ENCODE results near the gene OR52M1.

Gene OR52M1

GRCh38 chr11:4576880-4577279 is 31.9 kb downstream of the OR52M1 start:
- DNase-seq, result no peak

GRCh38 chr11:4577761-4578160 is 32.8 kb downstream of the OR52M1 start:
- no peak for DNase-seq

GRCh38 chr11:4578624-4579023 is 33.6 kb downstream of the OR52M1 start:
- no peak for DNase-seq

DNA sequence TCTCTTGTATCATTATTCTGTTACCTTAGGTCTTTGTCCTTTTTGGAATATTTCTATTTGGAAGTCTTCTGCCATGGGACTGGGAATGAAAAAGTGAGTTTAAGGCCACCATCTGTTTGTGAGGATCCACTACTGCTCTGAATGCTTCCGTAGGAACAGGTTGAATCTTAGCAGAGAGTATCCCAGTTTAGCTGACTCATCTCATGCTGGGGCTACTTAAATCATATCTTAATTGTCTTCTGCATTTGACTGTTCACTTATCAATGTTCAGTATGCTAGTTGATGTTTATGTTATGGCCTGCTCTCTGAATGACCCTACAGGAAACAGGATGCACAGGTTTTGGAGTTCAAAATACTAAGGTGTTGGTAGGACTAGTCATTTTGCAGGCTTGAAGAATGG is 35.1 kb downstream of the OR52M1 start:
- DNase-seq, result no peak

- no peak for DNase-seq
Measured at GRCh38 chr11:4581443-4581842, 36.5 kb downstream of the OR52M1 start, which contains the start of gene OR52I2. TSS of gene OR52I2 (plus strand) at chr11:4581743.

GRCh38 chr11:4589017-4589416 is 44.0 kb downstream of the OR52M1 start:
- DNase-seq, result no peak

DNA sequence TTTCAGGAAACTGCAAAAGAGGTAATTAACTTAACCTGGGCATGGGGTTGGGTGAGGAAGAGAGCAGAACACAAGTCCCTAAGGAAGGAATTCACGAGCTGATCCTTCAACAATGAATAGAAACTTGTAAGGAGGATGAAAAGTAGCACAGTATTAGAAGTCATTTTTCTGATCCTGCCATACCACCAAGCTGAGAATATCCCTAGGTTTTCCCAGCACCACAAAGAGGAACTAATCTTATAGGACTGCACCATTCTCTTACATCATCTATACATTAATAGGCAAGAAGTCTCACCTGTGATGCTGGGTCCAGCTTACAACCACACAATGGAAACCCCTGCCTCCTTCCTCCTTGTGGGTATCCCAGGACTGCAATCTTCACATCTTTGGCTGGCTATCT is 48.7 kb downstream of the OR52M1 start, which contains the start of gene OR52I1:
TSS of gene OR52I1 (plus strand) at position 301 of the 400 bp plus-strand sequence. CDS start at position 301, 0 bp downstream.
- no peak for DNase-seq

All from islet precursor cell (in vitro differentiated cells).